HG03196 (cell line): ENCODE measurements around the gene MDGA2.

Experiments
- ATAC-seq: cut with Tn5 transposase; IDR thresholded peaks from one replicate; pipeline ENCODE4 v1.9.1; 2021; ENCODE audit not compliant: unreplicated experiment

Gene MDGA2

GRCh38 chr14:47675466-47676314 is at the start of gene MDGA2:
Gene MDGA2 (minus strand): TSS chr14:47675605.
- no peak for ATAC-seq

GRCh38 chr14:47722929-47723693 is 47.7 kb upstream of the MDGA2 start:
- ATAC-seq: no peak

- ATAC-seq: no peak
These were observed 44.9 kb upstream of the MDGA2 start for GRCh38 chr14:47720281-47720680.

GRCh38 chr14:47715330-47715729 is 39.9 kb upstream of the MDGA2 start:
- ATAC-seq: no peak

- ATAC-seq: no peak
These were observed 35.2 kb upstream of the MDGA2 start for GRCh38 chr14:47710581-47710980.

GRCh38 chr14:47705683-47706082 is 30.3 kb upstream of the MDGA2 start:
- ATAC-seq: no peak

- no peak for ATAC-seq
These were observed 16.4 kb upstream of the MDGA2 start for GRCh38 chr14:47691829-47692228.

GRCh38 chr14:47678993-47679392 is 3.6 kb upstream of the MDGA2 start:
- ATAC-seq: no peak

GRCh38 chr14:47678157-47678556 is 2.8 kb upstream of the MDGA2 start:
- ATAC-seq: no peak

GRCh38 chr14:47676315-47676617 is 861 bp upstream of the MDGA2 start:
- no peak for ATAC-seq

- no peak for ATAC-seq
These were observed 601 bp downstream of the MDGA2 start for GRCh38 chr14:47674543-47675465.

GRCh38 chr14:47674148-47674542 is 1.3 kb downstream of the MDGA2 start:
- ATAC-seq: no peak

- no peak for ATAC-seq
These were observed 9.9 kb downstream of the MDGA2 start for GRCh38 chr14:47665337-47666134.

- ATAC-seq: no peak
These were observed 12.9 kb downstream of the MDGA2 start for GRCh38 chr14:47662466-47662865.

- ATAC-seq: no peak
These were observed 15.2 kb downstream of the MDGA2 start for GRCh38 chr14:47660158-47660557.

- ATAC-seq: no peak
These were observed 17.4 kb downstream of the MDGA2 start for GRCh38 chr14:47658041-47658440.

GRCh38 chr14:47657143-47657542 is 18.3 kb downstream of the MDGA2 start:
- ATAC-seq: no peak

GRCh38 chr14:47651337-47651736 is 24.1 kb downstream of the MDGA2 start:
- ATAC-seq: no peak

- no peak for ATAC-seq
These were observed 37.7 kb downstream of the MDGA2 start for GRCh38 chr14:47637753-47638152.
